HG02870 (cell line): Measurements from ENCODE around the gene HRH2.
"Not testable (repeated sequence)": the region's sequence is repeated elsewhere in the genome, so short reads cannot be mapped to it uniquely, and the experiment has no call there.

Experiments used
- ATAC-seq: cut with Tn5 transposase; IDR thresholded peaks from one replicate; pipeline ENCODE4 v1.9.1; 2021; ENCODE audit warnings: mild to moderate bottlenecking, moderate library complexity; ENCODE audit not compliant: unreplicated experiment

The HRH2 gene

DNA sequence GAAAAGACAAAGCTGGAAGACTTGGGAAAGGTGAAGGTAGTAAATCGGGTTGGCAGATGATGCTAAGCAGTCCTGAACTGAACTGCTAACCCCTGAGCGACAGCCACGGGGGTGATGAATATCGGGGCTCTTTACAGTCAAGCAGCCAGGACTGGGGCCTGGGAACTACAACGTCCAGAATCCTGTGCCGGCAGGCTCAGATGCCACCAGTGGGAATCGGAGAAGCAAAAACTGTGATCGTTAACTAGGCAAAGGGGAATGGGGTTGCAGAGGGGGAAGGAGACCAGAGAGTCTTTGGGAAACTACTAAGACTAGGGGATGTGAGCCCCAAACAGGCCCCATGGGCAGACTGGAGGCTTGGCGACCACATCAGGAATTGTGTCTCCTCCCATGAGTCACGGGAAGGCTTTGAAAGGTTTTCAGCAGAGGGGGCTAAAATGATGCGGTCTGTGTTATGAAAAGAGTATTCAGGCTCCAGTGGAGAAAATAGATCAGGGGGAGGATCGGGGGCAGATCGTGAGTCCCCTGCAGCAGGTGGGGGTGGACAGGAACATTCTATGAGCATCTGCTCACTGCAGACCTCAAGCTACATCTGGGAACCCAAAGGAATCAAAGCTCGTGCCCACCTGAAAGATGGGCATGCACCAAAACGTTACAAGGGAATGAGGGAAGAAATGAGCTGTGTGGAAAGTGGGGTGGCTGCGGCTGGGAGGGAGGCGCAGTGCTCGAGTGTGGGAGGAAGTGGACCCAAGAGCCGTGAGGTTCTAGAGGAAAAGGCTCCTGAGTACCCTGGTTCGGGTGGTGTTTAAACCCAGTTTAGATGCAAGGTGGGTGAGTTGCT lies 53.8 kb downstream of the HRH2 start:
- ATAC-seq = no peak

DNA sequence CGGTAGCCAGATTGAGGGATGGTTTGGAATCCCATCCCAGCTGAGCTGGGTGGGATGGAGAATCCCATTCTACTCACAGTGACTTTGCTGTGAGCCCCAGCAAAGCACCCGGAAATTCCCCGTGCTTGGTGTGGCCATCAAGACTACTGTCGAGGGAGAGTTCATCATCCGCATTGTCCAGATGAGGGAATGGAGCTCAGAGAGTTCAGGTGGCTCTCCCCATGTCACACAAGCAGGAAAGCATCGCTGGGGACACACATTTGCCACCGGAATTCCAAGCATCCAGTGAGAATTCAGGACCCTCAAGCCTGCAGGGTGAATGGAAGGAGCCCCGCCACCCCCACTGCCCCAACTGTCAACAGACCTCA lies 54.4 kb downstream of the HRH2 start:
- no peak for ATAC-seq

DNA sequence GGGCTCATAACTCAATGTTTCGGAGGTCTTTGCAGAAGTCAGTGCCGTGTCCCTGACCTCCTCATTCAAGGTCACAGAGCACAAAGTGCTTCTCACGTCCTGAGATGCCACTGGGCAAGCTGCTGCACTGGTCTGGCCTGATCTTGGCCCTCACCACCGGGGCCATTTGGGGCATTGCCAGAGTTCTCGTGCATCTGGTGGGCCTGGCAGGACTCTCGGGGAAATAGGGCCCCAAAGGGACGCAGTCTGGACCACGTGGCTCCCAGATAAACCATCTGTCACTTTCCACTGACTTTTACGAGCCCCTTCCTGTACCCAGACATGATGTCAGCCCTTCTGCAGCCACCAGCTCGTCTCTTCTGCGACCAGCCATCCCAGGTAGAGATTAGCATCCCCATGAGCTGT lies 54.8 kb downstream of the HRH2 start:
- ATAC-seq = no peak

DNA sequence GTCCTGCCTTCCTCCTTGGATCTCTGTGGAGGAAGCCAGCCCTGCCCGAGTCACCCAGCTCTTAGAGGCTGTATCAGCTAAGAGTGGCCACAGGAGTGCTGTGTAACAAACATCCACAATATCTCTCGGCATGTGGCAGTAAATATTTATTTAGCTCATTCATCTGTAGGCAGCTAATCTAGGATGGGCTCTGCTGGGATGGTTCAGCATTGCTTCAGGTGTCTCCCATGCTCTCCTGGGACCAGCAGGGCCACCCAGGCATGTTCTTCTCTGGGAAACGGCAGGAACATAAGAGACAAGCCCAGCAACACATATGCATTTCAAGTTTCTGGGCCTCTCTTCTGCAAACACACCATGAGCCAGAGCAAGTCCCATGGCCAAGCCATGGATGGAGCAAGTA lies 56.1 kb downstream of the HRH2 start:
- no peak for ATAC-seq

DNA sequence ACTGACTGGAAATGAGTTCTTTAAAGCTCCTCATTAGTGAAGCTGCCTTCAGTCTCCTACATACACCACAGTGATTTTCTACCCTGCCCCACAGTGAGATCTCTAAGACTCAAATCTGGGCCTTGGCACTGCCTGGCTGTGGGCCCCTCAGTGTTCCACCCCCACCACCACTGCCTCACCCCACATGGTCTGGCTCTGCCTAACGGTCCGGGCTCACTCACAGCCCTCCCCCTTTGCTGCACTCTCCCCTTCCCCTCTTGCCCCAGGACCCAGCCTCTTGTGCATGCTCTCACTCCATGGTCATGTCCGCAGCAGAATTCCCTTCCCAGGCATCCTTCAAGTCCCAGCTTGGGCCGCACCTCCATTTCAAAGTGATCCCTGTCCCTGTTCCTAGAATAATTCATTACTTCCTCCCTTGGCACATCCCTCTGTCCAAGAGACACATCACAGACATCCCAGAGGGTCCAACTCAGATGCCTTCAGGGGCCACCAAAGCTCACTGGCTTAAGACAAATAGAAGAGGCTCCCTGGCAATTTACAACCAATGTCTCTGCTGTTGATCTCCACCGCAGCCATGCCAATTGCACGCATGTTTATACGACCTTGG lies 56.7 kb downstream of the HRH2 start:
- ATAC-seq = no peak

DNA sequence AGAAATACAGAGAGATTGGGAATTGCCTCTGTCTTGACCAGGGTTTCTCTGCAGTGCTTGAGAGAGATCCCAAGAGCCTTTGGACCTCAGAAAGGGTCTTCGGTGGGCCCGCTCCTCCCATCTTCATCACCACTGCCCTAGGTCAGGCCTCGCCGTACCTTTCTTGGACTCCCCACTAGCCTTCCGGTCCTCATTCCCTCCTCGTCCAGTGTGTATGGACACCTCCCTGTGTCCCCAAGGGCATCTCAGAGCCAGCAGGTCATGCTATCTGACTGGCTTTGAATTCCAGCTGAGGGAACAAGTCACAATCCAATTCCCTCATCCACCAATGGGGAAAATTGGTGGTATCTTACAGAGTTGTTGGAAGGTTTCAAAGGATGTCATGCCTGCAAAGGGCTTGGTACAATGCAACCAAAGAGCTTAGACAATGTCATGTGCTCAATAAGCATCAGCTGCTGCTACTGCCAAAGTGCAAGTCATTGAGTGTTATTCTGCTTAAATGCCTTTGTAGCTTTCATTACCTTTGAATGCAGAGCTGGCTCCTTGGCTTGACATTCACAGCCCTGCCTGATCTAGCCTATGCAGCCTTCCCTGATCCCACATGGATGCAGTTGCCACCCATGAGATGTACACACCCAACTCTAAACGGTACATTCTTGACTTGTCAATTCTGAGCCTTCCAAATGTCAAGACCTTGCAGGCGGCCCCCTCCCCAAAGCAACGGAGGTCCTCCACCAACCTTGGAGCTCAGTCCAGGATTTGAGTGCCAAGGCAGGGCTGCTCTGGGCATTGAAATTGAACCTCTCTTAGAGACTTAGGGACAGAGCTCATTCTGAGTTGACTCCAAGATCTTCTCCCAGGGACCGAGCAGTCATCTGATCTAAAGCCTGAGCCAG lies 58.0 kb downstream of the HRH2 start:
- no peak for ATAC-seq

DNA sequence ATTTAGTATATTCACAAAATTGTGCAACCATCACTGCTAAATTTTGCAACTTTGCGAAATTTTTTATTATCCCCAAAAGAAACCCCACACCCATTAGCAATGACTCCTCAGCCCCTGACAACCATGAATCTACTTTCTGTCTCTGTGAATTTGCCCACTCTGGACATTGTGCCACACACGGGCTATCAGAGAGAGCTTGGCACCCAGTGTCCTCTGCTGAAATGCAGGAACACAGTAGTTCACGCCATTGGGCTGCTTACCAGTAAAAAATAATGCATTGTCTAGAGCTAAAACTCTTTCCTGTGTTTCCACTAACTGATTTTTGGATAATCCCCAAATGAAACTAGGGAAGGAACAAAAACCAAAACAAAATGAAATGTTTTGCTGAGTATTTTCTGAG lies 60.0 kb downstream of the HRH2 start:
- no peak for ATAC-seq

DNA sequence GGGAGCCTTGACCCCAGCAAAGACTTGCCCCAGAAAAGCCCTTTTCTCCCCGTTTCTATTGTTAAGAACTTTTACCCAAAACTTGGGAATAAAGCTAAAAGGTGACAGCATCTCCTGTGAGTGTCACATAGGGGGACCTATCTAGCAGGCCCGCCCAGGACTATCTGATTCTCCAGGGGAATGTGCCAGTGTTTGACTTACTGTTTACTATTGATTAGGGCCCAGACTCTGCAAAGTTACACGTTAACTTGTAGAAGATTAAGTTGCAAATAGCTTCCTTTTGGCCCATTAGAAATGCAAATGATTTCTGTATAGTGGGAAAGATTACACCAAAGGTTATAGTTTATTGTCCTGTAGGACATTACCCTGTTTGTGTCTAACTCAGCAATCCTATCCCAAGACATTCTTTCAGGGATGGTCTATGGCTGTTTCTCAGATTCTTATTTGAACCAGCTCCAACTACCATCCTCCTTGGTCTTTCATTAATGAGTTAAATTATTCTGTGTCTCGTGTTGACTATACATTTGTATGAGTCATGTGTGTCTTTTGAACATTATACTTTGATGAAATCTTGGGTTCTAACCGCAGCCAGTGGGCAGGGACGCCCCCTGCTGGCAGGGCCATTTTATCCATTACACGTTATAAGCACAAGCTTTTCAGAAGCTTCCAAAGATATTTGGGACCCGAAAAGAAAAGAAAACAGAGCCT lies 60.7 kb downstream of the HRH2 start:
- ATAC-seq = no peak

DNA sequence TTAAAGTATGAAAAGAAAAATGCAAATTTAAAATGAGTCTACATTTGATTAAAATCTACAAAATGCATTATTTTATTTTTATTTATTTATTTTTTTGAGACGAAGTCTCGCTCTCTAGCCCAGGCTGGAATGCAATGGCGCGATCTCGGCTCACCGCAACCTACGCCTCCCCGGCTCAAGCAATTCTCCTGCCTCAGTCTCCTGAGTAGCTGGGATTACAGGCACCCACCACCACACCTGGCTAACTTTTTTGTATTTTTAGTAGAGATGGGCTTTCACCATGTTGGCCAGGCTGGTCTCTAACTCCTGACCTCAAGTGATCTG lies 61.2 kb downstream of the HRH2 start:
- ATAC-seq = not testable (repeated sequence)

DNA sequence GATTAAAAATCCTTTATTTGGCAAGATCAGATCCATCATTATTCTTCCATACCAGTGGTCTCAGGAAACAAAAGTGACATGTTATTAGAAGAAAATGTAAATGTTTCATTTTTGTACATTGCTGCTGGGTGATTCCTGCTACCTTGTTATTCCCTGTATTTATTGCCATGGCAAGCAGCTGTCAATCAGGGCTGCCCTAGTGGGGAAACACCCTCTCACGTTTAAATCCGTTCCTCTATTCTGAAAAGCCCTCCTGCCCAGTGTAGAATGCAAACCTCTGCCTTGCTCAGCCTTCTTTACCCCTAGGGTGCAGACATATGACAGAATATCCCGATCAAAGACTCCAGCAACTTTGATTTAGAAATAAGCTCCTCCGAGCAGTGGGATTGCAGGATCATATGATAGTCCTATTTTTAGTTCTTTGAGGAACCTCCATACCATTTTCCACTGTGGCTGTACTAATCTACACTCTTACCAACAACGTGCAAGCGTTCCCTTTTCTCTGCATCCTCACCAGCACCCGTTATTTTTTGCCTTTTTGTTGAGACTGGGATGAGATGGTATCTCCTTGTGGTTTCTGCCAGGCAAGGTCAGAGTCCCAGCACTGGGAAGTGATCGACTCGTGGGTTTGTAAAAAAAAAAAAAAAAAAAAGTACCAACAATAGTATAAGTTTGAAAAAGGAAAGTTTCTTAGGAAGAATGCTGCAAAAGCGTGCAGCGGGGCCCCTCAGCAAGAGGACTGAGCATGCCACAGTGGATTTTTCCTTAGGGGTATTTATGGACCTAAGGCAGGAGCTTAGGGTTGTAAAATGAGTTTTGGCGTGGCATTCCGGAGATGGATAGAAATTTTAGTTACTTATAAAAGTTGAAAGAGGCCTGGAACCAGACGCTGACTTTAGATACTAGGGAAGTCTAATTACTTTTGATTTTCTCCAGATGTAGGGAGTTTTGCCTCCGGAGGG lies 66.7 kb downstream of the HRH2 start:
- ATAC-seq = no peak

DNA sequence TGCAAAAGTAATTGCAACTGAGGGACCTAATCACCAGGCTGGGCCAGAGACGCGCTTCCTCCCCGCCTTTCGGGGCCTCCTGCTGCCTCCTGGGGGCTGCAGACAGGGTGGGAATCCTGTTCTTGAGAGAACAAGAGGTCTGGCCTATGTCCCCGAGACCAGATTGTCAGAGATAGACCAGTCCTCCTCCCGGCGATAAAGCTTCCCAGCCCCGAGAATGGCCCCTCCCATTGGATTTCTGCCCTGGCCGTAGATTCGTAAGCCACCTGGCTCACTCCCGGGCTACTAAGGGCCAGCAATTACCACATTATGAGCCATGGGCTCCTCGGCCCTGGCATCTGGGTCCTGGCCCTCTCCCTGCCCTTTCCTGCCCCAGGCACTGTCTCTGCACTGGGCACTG lies 70.4 kb downstream of the HRH2 start:
- ATAC-seq = no peak

DNA sequence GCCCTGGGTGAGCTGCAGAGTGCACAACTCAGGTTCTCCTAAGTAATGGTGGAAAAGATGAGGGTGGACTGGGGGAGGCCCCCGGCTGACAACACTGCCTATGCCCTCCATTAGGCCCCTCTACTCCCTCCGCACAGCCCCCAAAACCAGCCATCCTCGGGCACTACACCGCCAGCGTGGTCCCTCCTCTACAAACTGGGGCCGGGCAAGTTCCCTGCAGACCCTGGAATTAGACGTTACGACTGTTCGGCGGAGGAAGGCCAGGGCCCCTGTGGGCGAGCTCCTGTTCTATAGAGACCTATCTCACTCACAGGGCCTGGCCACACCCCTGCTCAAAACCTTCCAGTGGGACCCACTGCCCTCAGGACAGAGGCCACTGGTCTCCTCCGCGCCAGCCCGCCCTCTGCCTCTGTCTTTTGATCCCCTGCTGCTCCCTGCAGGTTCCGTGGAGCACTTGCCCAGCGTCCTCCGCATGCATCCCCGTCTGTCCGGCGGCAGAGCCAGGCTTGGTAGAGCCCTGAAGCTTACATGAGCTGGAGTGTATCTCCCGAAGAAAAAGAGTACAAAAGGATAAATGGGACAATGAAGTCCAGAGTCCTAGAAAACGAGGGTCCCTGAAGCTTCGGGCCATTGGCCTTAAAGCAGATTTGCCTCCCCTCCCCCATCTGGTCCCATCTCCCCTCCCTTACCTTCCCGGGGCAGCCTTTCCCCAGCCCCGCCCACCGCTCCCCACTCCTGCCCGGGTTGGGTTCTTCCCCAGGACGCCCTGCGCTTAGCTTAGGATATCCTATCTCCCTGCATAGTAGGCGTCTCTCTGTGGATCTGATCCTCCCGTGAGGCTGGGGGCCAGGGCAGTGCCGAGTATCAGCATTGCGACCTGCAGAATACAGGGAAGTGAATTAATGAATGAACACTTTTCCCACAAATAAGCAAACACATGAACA lies 71.3 kb downstream of the HRH2 start:
- ATAC-seq = no peak

DNA sequence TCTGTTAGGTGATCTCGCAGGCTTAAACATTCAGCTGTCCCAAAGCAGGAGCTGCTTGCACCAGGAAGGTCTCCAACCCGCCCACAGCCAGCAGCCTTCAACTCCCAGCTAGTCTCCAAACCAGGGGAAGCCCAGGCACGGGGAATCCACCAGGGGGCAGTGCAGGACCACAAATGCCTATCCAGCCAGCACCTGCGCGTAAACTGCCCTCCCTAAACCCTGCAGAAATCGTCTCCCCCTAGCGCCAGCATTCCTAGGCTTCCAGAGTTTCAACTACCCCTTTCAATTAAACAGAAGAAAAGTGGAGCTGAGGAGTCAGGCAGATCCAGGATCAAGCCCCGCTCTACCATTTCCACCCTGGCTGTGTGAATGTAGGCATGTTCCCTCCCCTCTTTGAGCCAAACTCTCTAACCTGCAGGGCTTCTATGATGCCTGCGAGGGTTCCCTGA lies 72.0 kb downstream of the HRH2 start:
- ATAC-seq = peak; percentile 81

DNA sequence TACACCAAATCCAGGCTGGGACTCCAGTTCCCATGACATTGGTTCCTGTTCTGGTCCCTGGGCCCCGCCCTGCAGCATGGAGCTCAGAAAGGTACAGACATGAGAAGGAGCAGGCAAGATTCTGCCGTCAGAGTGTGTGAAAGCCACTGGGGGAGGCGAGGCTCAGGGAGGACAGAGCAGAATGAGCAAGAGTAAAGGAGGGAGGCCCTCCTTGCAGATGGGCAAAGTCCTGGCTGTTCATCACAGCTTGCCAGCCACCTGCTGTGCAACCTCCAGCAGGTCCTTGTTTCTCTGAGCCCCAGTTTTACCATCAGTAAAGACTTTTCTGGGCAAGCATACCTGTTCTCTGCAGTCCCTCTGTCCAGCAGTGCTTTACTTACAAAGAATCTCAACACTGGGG lies 73.3 kb downstream of the HRH2 start:
- ATAC-seq = no peak

DNA sequence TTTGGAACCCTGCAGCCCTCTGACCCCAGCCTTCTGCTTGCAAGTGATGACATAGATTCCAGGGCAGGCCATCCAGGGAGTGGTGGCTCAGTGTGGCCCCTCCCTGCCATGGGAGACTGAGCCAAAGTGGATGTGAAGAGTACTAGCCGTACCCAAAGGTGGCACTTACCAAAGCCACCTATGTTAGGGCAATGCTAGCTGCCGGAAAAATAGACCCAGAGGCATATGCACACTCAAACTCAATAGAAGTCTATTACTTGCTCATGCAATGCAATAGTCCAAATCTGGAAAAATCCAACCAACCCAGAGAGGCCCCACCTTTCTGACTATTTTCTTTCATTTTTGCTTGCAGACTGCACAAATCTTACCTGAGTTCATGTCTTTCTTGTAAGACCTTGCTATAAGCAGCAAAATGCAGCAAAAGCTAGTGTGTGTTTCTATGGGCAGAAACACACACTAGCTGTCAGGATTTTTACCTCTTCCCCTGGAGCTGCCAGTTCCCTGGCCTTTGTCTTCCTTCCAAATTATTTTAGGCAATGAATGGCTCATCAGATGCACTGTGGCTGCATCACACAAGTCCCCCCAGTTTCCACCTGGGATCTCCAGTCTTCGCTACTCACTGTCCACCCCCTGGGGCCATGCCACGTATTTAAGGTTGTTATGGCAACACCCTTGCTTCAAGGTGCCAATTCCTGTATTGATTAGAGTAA lies 74.0 kb downstream of the HRH2 start:
- ATAC-seq = no peak

DNA sequence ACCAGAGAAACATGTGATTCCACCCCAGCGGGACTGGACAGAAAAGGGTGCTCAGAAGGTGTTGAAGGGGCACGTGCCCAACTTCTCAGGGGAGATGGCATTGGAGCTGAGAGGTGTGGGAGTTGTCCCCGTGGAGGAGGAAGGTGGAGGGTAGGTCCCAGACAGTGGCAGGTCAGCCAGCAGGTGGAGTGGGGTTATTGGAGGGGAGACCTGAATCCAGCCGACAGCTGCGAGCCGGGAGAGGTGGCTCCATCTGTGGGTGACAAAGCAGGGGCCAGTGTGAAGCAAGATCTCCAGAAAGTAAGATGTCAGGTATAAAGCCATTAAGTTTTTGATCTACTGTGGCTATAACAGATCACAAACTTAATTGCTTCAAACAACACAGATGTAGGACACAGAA lies 75.1 kb downstream of the HRH2 start:
- no peak for ATAC-seq

DNA sequence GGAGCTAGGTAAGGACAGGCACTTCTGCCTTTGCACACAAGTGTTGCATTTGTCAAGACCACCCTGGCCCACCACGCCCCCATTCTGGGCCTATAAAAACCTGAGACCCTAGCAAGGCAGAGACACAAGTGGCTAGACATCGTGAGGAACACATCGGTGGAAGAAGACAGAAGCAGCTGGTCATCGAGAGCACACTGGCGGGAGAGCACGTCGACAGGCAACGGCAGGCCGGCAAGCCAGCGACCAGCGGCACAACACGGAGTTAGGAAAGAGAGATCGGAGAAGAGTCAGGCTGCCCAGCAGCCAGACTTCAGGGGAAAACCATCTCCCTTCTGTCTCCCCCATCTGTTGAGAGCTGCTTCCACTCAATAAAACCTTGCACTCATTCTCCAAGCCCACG lies 76.1 kb downstream of the HRH2 start:
- no peak for ATAC-seq

DNA sequence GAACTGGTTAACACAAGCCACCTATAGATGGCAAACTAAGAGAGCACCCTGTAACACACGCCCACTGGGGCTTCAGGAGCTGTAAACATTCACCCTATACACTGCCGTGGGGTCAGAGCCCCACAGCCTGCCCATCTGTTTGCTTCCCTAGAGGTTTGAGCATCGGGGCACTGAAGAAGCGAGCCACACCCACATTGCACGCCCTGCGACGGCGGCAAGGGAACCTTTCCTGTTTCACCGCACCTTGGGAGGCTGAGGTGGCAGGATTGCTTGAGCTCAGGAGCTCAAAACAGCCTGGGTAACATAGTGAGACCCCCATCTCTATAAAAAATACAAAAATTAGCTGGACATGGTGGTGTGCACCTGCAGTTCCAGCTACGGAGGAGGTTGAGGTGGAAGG lies 76.6 kb downstream of the HRH2 start:
- ATAC-seq = no peak
